ENCODE measurements around the gene DOCK4.

DNA sequence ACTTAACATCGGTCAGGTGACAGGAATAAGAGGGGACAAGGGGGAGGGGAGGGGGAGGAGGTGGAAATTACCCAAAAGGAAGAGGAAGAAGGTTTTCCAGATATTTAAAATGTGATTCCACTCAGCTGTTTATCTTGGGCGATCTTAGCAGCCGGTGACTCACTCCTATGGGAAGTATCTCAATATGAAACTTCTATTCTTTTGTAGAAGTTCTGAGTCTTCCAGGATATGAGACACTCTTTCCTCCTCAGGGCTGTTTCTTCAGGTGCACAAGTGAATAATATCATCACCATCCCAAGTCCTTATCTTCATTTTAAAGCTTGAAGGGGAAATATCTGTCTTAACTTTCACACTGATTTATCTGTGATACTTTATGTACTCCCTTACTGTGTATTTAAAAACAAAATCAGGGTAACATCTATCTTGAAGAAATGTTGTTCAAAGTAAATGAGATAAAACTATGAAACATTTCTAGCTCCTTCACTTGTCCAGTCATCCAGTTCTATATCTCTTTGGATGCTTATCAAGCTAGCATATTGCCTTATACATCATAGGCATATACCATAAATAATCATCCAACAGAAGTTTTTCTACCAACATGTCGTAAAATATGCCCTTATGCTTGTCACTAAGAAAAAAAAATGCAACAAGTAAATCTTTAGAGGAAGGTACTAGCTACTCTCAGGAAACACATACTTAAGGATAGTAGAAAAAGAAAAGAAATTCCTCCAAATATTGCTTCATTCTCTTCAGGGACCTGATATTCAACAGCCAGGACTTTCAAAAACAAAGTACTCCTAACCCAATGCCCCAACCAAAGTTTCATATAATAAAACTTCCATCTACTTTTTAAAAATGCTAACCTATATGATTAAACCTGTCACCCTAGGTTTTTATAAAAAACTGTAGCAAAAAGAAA lies 13.7 kb downstream of the DOCK4 start:
- TF ChIP-seq TAF1 (conservative IDR thresholded peaks at IDR 0.05), result no peak
- TF ChIP-seq, protein P1, sequence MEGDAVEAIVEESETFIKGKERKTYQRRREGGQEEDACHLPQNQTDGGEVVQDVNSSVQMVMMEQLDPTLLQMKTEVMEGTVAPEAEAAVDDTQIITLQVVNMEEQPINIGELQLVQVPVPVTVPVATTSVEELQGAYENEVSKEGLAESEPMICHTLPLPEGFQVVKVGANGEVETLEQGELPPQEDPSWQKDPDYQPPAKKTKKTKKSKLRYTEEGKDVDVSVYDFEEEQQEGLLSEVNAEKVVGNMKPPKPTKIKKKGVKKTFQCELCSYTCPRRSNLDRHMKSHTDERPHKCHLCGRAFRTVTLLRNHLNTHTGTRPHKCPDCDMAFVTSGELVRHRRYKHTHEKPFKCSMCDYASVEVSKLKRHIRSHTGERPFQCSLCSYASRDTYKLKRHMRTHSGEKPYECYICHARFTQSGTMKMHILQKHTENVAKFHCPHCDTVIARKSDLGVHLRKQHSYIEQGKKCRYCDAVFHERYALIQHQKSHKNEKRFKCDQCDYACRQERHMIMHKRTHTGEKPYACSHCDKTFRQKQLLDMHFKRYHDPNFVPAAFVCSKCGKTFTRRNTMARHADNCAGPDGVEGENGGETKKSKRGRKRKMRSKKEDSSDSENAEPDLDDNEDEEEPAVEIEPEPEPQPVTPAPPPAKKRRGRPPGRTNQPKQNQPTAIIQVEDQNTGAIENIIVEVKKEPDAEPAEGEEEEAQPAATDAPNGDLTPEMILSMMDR (IDR thresholded peaks at IDR 0.05; ENCODE audit: low read depth, low read length, missing input control), result no peak
- TF ChIP-seq, protein P2, sequence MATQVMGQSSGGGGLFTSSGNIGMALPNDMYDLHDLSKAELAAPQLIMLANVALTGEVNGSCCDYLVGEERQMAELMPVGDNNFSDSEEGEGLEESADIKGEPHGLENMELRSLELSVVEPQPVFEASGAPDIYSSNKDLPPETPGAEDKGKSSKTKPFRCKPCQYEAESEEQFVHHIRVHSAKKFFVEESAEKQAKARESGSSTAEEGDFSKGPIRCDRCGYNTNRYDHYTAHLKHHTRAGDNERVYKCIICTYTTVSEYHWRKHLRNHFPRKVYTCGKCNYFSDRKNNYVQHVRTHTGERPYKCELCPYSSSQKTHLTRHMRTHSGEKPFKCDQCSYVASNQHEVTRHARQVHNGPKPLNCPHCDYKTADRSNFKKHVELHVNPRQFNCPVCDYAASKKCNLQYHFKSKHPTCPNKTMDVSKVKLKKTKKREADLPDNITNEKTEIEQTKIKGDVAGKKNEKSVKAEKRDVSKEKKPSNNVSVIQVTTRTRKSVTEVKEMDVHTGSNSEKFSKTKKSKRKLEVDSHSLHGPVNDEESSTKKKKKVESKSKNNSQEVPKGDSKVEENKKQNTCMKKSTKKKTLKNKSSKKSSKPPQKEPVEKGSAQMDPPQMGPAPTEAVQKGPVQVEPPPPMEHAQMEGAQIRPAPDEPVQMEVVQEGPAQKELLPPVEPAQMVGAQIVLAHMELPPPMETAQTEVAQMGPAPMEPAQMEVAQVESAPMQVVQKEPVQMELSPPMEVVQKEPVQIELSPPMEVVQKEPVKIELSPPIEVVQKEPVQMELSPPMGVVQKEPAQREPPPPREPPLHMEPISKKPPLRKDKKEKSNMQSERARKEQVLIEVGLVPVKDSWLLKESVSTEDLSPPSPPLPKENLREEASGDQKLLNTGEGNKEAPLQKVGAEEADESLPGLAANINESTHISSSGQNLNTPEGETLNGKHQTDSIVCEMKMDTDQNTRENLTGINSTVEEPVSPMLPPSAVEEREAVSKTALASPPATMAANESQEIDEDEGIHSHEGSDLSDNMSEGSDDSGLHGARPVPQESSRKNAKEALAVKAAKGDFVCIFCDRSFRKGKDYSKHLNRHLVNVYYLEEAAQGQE (IDR thresholded peaks at IDR 0.05), result no peak
- no peak for TF ChIP-seq EGR1 (IDR thresholded peaks at IDR 0.05; ENCODE audit: low read depth in 2 of 2)
- TF ChIP-seq, protein P3, sequence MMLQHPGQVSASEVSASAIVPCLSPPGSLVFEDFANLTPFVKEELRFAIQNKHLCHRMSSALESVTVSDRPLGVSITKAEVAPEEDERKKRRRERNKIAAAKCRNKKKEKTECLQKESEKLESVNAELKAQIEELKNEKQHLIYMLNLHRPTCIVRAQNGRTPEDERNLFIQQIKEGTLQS (IDR thresholded peaks at IDR 0.05), result no peak
- no peak for TF ChIP-seq RAD21 (IDR thresholded peaks at IDR 0.05)
- no peak for TF ChIP-seq NR2F2 (IDR thresholded peaks at IDR 0.05)
- no peak for TF ChIP-seq FOXA1 (IDR thresholded peaks at IDR 0.05)

All from liver (tissue), 3 donors.